K562 (cell line): Measurements from ENCODE around the gene PTGER3. TPM values are rescaled to one million over a fixed set of nuclear protein-coding genes. Genes with fewer than 3 reads are reported as not detected.

Experiments
- CREB1 ChIP-seq, 2 experiments: sonication (generic) in 1 of 2; formaldehyde crosslinking in 1 of 2; IDR thresholded peaks; 2 replicates each; pipeline versions ENCODE4 v1.6.1 to v1.8.0; 2012 to 2022; ENCODE audit warnings: inconsistent platforms in 1 of 2, mild to moderate bottlenecking in 1 of 2, missing genetic modification reagents in 1 of 2, moderate library complexity in 1 of 2
- CREM ChIP-seq: IDR thresholded peaks from 2 replicates; pipeline ENCODE4 v1.6.1; 2014; ENCODE audit warnings: antibody characterized with exemption, low read depth
- CXXC5 ChIP-seq: fragments of 250-450 bp; sonication (Bioruptor Pico); IDR thresholded peaks from 2 replicates; pipeline ENCODE4 v1.8.0; 2022; ENCODE audit warnings: inconsistent platforms, mild to moderate bottlenecking, moderate library complexity
- FOXA3 ChIP-seq, 2 experiments: fragments of 450-650 bp in 1 of 2; sonication (generic) in 1 of 2; formaldehyde crosslinking; IDR thresholded peaks in 1 of 2; conservative IDR thresholded peaks in 1 of 2; 2 replicates each; pipeline versions ENCODE4 v1.4.0 to v1.8.0; 2020 to 2022; ENCODE audit warnings: mild to moderate bottlenecking in 2 of 2, missing genetic modification reagents in 1 of 2
- MTA2 ChIP-seq: fragments of 450-650 bp; IDR thresholded peaks from 2 replicates; pipeline ENCODE4 v1.6.1; 2016; ENCODE audit warnings: low read depth
- NCOA6 ChIP-seq: fragments of 450-650 bp; IDR thresholded peaks from 2 replicates; pipeline ENCODE4 v1.6.1; 2017; ENCODE audit warnings: mild to moderate bottlenecking
- NR4A1 ChIP-seq, 2 experiments: fragments of 250-450 bp in 1 of 2; fragments of 450-650 bp in 1 of 2; sonication (Bioruptor Pico) in 1 of 2; IDR thresholded peaks; 2 replicates each; pipeline versions ENCODE4 v1.4.0 to v1.6.1; 2016 to 2020; ENCODE audit warnings: mild to moderate bottlenecking in 2 of 2, missing compliant biosample characterization in 1 of 2, missing genetic modification characterization in 1 of 2, moderate library complexity in 1 of 2
- SIRT6 ChIP-seq: IDR thresholded peaks from one replicate; pipeline ENCODE4 v1.6.1; 2012; ENCODE audit warnings: low read depth, mild to moderate bottlenecking, control low read depth, inconsistent platforms, low read length, moderate library complexity
- SP2 ChIP-seq: IDR thresholded peaks from 2 replicates; pipeline ENCODE4 v1.6.1; 2011; ENCODE audit warnings: mild to moderate bottlenecking, low read depth, low read length, moderate library complexity; ENCODE audit not compliant: poor library complexity, severe bottlenecking; ENCODE audit errors: extremely low read depth
- TBP ChIP-seq: optimal IDR thresholded peaks from 2 replicates; pipeline ENCODE3; 2011; ENCODE audit warnings: low read depth, low read length, improper control_type of control experiment
- ZC3H8 ChIP-seq: fragments of 450-650 bp; IDR thresholded peaks from 2 replicates; pipeline ENCODE4 v1.6.1; 2017
- polyA plus RNA-seq, 8 experiments: library from polyadenylated mRNA; depleted of rRNA in 4 of 8; stranded (reverse) in 5 of 8; unstranded in 3 of 8; fragments of >200 nt; fragmentation: Nextera tagmentation in 2 of 8; fragmentation: Illumina TruSeq in 1 of 8; extraction: Ambion mirVana in 2 of 8; extraction: Trizol in 1 of 8; gene quantifications; 2 replicates each; pipeline versions ENCODE4 v1.2.1 to v1.2.3, GENCODE V29; 2011 to 2014; ENCODE audit warnings: inconsistent platforms in 1 of 8, missing spikeins in 1 of 8
- total RNA-seq, 7 experiments: library from RNA; depleted of rRNA in 6 of 7; stranded (reverse); fragments of >200 nt in 6 of 7; fragmentation: Illumina TruSeq in 2 of 7; extraction: Trizol in 2 of 7; gene quantifications; 2 replicates each; pipeline versions ENCODE4 v1.2.1 to v1.2.3, GENCODE V29; 2011 to 2021; ENCODE audit warnings: low replicate concordance in 1 of 7
- TF ChIP-seq, protein P1 (sequence below): fragments of 450-650 bp; IDR thresholded peaks from 2 replicates; pipeline ENCODE4 v1.6.1; 2014; ENCODE audit warnings: low read depth, mild to moderate bottlenecking, moderate library complexity, borderline replicate concordance
- TF ChIP-seq, protein P2 (sequence below): sonication (generic); formaldehyde crosslinking; IDR thresholded peaks from 2 replicates; pipeline ENCODE4 v1.8.0; 2022; ENCODE audit warnings: mild to moderate bottlenecking, low read depth, missing genetic modification reagents
- TF ChIP-seq, protein P3 (sequence below), 2 experiments: fragments of 450-650 bp; formaldehyde crosslinking in 1 of 2; IDR thresholded peaks; 2 replicates each; pipeline versions ENCODE4 v1.4.0 to v1.6.1; 2014 to 2020; ENCODE audit warnings: mild to moderate bottlenecking in 2 of 2, borderline replicate concordance in 1 of 2, low read depth in 1 of 2

PTGER3 gene
- total and polyA plus RNA-seq, 9 of the 15 experiments (the other 6 are each of a cell fraction or from before 2014, with no cell fraction given), result 3.8 to 28.5 (median 14.2) TPM

- TF ChIP-seq, protein P1, sequence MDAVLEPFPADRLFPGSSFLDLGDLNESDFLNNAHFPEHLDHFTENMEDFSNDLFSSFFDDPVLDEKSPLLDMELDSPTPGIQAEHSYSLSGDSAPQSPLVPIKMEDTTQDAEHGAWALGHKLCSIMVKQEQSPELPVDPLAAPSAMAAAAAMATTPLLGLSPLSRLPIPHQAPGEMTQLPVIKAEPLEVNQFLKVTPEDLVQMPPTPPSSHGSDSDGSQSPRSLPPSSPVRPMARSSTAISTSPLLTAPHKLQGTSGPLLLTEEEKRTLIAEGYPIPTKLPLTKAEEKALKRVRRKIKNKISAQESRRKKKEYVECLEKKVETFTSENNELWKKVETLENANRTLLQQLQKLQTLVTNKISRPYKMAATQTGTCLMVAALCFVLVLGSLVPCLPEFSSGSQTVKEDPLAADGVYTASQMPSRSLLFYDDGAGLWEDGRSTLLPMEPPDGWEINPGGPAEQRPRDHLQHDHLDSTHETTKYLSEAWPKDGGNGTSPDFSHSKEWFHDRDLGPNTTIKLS, result peak; percentile 99
- TF ChIP-seq, protein P2, sequence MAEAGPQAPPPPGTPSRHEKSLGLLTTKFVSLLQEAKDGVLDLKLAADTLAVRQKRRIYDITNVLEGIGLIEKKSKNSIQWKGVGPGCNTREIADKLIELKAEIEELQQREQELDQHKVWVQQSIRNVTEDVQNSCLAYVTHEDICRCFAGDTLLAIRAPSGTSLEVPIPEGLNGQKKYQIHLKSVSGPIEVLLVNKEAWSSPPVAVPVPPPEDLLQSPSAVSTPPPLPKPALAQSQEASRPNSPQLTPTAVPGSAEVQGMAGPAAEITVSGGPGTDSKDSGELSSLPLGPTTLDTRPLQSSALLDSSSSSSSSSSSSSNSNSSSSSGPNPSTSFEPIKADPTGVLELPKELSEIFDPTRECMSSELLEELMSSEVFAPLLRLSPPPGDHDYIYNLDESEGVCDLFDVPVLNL (CRISPR knock-in tag), result no peak
- TF ChIP-seq MTA2 (no peak), CXXC5 (CRISPR knock-in tag) (peak; percentile 40; the same call in 1 of the 2 replicates), NCOA6 (no peak), TBP (peak; percentile 92), CREM (peak; percentile 43), SP2 (peak; percentile 69), FOXA3 (CRISPR knock-in tag; conservative IDR thresholded peaks at IDR 0.05 in 1 of 2, IDR thresholded peaks at IDR 0.05 in 1 of 2) (no peak), NR4A1 (CRISPR knock-in tag; IDR thresholded peaks at IDR 0.05) (no peak), NR4A1 (tag; IDR thresholded peaks at IDR 0.05) (no peak), SIRT6 (no peak), ZC3H8 (no peak), CREB1 (IDR thresholded peaks at IDR 0.05) (peak; percentile 56), CREB1 (CRISPR knock-in tag; IDR thresholded peaks at IDR 0.05) (no peak; the same call in 1 of the 2 replicates)
- TF ChIP-seq, protein P3, sequence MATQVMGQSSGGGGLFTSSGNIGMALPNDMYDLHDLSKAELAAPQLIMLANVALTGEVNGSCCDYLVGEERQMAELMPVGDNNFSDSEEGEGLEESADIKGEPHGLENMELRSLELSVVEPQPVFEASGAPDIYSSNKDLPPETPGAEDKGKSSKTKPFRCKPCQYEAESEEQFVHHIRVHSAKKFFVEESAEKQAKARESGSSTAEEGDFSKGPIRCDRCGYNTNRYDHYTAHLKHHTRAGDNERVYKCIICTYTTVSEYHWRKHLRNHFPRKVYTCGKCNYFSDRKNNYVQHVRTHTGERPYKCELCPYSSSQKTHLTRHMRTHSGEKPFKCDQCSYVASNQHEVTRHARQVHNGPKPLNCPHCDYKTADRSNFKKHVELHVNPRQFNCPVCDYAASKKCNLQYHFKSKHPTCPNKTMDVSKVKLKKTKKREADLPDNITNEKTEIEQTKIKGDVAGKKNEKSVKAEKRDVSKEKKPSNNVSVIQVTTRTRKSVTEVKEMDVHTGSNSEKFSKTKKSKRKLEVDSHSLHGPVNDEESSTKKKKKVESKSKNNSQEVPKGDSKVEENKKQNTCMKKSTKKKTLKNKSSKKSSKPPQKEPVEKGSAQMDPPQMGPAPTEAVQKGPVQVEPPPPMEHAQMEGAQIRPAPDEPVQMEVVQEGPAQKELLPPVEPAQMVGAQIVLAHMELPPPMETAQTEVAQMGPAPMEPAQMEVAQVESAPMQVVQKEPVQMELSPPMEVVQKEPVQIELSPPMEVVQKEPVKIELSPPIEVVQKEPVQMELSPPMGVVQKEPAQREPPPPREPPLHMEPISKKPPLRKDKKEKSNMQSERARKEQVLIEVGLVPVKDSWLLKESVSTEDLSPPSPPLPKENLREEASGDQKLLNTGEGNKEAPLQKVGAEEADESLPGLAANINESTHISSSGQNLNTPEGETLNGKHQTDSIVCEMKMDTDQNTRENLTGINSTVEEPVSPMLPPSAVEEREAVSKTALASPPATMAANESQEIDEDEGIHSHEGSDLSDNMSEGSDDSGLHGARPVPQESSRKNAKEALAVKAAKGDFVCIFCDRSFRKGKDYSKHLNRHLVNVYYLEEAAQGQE (IDR thresholded peaks at IDR 0.05; ENCODE audit: borderline replicate concordance), result no peak
- TF ChIP-seq, protein P3 (CRISPR knock-in tag; IDR thresholded peaks at IDR 0.05; ENCODE audit: low read depth), result no peak
Observed at GRCh38 chr1:71080739-71081696, 33.4 kb upstream of the PTGER3 start, which contains the start of gene ZRANB2 (continued).
